DOHH2 (cell line): Measurements from ENCODE around the gene CYP11A1.
A peak's percentile ranks its signal among the peaks of the same experiment; 100 is the strongest.

Experiments used
- H3F3A ChIP-seq: fragments of 200-600 bp; sonication (generic), shearing (Covaris generic); 2 replicates; pipeline ENCODE4 v1.6.0; 2016; ENCODE audit warnings: antibody characterized with exemption, mild to moderate bottlenecking; ENCODE audit not compliant: control insufficient read depth, insufficient read depth
- H3K27ac ChIP-seq: fragments of 200-600 bp; sonication (generic); 2 replicates; pipeline ENCODE4 v1.5.1; 2014; ENCODE audit warnings: low read depth, mild to moderate bottlenecking, low read length, moderate library complexity
- H3K27me3 ChIP-seq: fragments of 200-600 bp; sonication (generic); 2 replicates; pipeline ENCODE4 v1.6.1; 2014; ENCODE audit warnings: mild to moderate bottlenecking, low read length, mixed read lengths; ENCODE audit not compliant: control insufficient read depth
- H3K36me3 ChIP-seq: fragments of 200-600 bp; sonication (generic); 2 replicates; pipeline ENCODE4 v1.6.1; 2014; ENCODE audit warnings: mild to moderate bottlenecking, low read length, moderate library complexity, mixed read lengths; ENCODE audit not compliant: control insufficient read depth
- H3K4me1 ChIP-seq: fragments of 200-600 bp; sonication (generic); 2 replicates; pipeline ENCODE4 v1.6.1; 2014; ENCODE audit warnings: mild to moderate bottlenecking, low read length, mixed read lengths; ENCODE audit not compliant: control insufficient read depth
- H3K4me2 ChIP-seq: fragments of 200-600 bp; sonication (generic); 2 replicates; pipeline ENCODE4 v1.6.0; 2014; ENCODE audit warnings: mild to moderate bottlenecking, low read length, moderate library complexity
- H3K4me3 ChIP-seq: fragments of 200-600 bp; sonication (generic); 2 replicates; pipeline ENCODE4 v1.5.1; 2014; ENCODE audit warnings: mild to moderate bottlenecking, low read length, mixed read lengths
- H3K79me2 ChIP-seq: fragments of 200-600 bp; sonication (generic); 2 replicates; pipeline ENCODE4 v1.6.1; 2014; ENCODE audit warnings: mild to moderate bottlenecking, low read length, mixed read lengths; ENCODE audit not compliant: control insufficient read depth
- H3K9me2 ChIP-seq: fragments of 200-600 bp; sonication (generic); replicated peaks from 2 replicates; pipeline ENCODE4 v1.6.1; 2014; ENCODE audit warnings: mild to moderate bottlenecking, low read length, mixed read lengths; ENCODE audit not compliant: control insufficient read depth
- H3K9me3 ChIP-seq: fragments of 200-600 bp; sonication (generic); 2 replicates; pipeline ENCODE4 v1.6.1; 2014; ENCODE audit warnings: antibody characterized with exemption, low read length, mixed read lengths; ENCODE audit not compliant: control insufficient read depth, insufficient read depth
- H4K20me1 ChIP-seq: fragments of 200-600 bp; sonication (generic); 2 replicates; pipeline ENCODE4 v1.6.0; 2014; ENCODE audit warnings: low read depth, mild to moderate bottlenecking, antibody characterized with exemption, low read length, moderate library complexity; ENCODE audit not compliant: control insufficient read depth, insufficient read depth
- EZH2phosphoT487 ChIP-seq: fragments of 200-600 bp; sonication (generic); IDR thresholded peaks from 2 replicates; pipeline ENCODE4 v1.6.1; 2017; ENCODE audit warnings: borderline replicate concordance, mild to moderate bottlenecking, antibody characterized with exemption, low read length, moderate library complexity, mixed read lengths
- TF ChIP-seq, protein P1 (sequence below): fragments of 200-600 bp; sonication (generic); IDR thresholded peaks from one replicate; pipeline ENCODE4 v1.5.1; 2014; ENCODE audit warnings: antibody characterized with exemption, mild to moderate bottlenecking, low read depth, low read length; ENCODE audit not compliant: poor library complexity, severe bottlenecking

The CYP11A1 gene

DNA sequence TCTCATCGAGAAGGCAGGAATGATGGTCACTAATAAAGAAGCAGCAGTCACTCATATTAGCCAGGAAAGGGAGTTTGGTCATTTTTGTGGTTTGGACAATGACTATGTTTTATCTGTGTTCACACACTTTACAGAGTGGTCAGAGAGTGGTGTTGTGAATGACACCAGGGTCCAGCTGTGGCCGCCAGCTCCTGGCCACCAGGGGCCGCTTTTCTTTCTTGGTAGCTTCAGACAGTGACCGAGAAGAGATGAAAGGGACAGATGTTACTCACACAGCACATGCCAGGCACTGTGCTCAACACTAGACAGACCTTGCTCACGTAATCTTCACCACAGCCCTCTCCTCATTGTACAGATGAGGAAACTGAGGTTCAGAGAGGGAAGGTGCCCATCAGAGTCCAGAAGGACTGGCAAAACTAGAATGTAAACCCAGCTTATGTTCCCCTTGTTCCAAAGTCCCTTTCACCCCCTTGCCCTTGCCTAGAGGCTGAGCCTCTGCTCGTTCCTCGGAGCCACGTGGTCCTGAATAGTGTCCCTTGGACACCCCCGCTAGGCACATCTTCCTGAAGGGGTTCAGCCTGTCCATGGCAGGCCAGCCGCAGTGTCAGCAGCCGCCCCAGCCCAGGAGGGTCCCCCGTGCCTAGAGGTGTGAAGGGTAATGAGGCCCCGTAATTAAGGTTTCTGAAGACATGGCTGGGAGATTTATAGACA lies 55.6 kb downstream of the CYP11A1 start:
- H3K4me3 ChIP-seq = no peak overlapping the region
- no peaks in the 10 kb centered on the region for H3F3A ChIP-seq
- no peaks in the 10 kb centered on the region for H3K9me3 ChIP-seq
- H3K79me2 ChIP-seq = no peaks in the 10 kb centered on the region
- peaks cover 4% of the 10 kb centered on the region for H3K27me3 ChIP-seq
- no peak overlapping the region for H3K4me2 ChIP-seq
- peaks cover 10% of the 10 kb centered on the region for H3K4me1 ChIP-seq
- no peaks in the 10 kb centered on the region for H3K9me2 ChIP-seq
- no peaks in the 10 kb centered on the region for H3K36me3 ChIP-seq
- no peaks in the 10 kb centered on the region for H4K20me1 ChIP-seq
- TF ChIP-seq EZH2phosphoT487 = no peak
- TF ChIP-seq, protein P1, sequence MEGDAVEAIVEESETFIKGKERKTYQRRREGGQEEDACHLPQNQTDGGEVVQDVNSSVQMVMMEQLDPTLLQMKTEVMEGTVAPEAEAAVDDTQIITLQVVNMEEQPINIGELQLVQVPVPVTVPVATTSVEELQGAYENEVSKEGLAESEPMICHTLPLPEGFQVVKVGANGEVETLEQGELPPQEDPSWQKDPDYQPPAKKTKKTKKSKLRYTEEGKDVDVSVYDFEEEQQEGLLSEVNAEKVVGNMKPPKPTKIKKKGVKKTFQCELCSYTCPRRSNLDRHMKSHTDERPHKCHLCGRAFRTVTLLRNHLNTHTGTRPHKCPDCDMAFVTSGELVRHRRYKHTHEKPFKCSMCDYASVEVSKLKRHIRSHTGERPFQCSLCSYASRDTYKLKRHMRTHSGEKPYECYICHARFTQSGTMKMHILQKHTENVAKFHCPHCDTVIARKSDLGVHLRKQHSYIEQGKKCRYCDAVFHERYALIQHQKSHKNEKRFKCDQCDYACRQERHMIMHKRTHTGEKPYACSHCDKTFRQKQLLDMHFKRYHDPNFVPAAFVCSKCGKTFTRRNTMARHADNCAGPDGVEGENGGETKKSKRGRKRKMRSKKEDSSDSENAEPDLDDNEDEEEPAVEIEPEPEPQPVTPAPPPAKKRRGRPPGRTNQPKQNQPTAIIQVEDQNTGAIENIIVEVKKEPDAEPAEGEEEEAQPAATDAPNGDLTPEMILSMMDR = peak; percentile 30
- no peak overlapping the region for H3K27ac ChIP-seq

DNA sequence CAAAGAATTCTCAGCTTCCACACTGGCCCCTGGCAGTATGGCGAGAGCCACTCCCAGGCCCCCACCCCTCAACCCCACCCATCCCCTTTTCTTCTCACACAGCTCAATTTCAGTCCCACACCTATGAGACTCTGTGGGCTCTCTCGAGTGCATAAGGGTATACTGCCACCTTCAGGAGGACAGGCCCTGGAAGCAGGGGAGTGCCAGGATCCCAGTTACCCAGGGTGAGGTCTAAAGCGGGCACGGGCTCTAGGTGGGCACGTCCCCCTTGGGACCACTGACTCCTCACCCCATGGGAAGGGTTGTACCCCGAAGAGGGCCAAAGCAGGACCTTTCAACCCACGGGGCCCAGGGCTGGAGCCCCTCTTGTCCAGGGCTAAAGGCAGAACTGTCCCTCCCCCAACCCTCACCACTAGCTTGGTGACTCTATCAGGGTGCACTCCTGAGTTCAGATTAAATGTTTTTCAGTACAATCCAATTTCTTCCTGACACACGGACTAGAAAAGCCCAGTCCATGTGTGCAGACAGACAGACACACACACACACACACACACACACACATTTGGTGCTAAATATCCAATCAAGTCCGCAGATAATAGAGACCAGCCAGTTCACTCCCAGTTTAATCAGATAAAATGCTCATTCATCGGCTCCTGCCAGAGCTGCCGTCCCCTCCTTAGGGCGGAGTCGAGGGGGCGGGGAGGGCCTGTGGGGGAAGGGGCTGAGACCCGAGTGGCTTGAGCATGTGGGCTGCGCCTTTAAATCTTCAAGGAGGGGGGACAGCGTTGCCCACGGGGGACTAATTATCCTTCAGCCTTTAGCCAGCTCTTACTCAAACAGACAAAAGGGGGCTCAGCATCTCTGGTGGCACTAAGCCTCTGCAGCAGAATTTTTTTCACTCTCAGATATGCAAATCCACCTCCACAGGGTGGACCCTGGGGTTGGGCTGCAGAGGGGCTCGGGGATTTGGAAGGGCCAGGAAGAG lies 59.3 kb downstream of the CYP11A1 start:
- Histone ChIP-seq H4K20me1 (no peaks in the 10 kb centered on the region), H3K4me2 (no peak overlapping the region), H3K9me3 (no peaks in the 10 kb centered on the region), H3K79me2 (no peaks in the 10 kb centered on the region), H3K27me3 (no peaks in the 10 kb centered on the region), H3F3A (no peaks in the 10 kb centered on the region), H3K4me1 (no peaks in the 10 kb centered on the region), H3K4me3 (no peak overlapping the region), H3K36me3 (no peaks in the 10 kb centered on the region), H3K9me2 (no peaks in the 10 kb centered on the region), H3K27ac (no peak overlapping the region)
- TF ChIP-seq EZH2phosphoT487 = no peak
- TF ChIP-seq, protein P1 = peak; percentile 67

DNA sequence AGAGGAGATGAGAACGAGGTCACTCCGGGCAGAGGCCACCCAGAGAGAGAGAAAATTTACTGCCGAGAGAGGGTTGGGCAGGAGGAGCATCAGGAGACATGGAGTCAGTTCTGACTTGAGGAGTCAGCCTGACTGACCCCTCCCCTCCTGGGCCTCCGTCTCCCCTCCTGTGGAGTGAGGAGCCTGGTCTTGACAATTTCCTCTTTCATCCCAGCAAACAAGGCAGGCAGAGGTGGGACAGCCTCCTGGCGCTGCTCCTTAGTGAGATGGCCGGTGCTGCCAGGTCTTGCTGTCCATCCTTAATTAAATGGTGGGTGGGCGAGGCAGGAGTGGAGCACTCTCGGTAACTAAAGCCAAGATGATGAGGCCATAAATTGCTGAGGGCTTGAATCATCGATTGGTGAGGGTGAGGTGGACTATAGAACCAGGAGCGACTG lies 60.6 kb downstream of the CYP11A1 start:
- Histone ChIP-seq H4K20me1 (no peaks in the 10 kb centered on the region), H3K4me1 (no peaks in the 10 kb centered on the region), H3K79me2 (no peaks in the 10 kb centered on the region), H3F3A (no peaks in the 10 kb centered on the region), H3K4me2 (no peak overlapping the region), H3K27me3 (no peaks in the 10 kb centered on the region; the same call in 1 of the 2 replicates), H3K36me3 (no peaks in the 10 kb centered on the region), H3K9me2 (no peaks in the 10 kb centered on the region), H3K4me3 (no peak overlapping the region), H3K9me3 (no peaks in the 10 kb centered on the region), H3K27ac (no peak overlapping the region)
- TF ChIP-seq, protein P1 = no peak
- no peak for TF ChIP-seq EZH2phosphoT487
